Osteoblast (primary cell): Measurements from ENCODE around the gene CFAP54. TPM values are rescaled to one million over a fixed set of nuclear protein-coding genes. Genes with fewer than 3 reads are reported as not detected.
A peak's percentile ranks its signal among the peaks of the same experiment; 100 is the strongest.

Experiments used
- DNase-seq: peaks from one replicate; pipeline ENCODE4 v3.0.0; 2011; ENCODE audit warnings: low spot score, mixed read lengths; ENCODE audit not compliant: insufficient read length; ENCODE audit errors: missing footprints
- H2AFZ ChIP-seq: 2 replicates; pipeline ENCODE4 v1.6.0; 2011; ENCODE audit warnings: mild to moderate bottlenecking, low read length
- H3K27ac ChIP-seq: 2 replicates; pipeline ENCODE4 v1.5.1; 2011; ENCODE audit warnings: mild to moderate bottlenecking, low read depth, low read length, moderate library complexity
- H3K27me3 ChIP-seq: 2 replicates; pipeline ENCODE4 v1.6.0; 2012; ENCODE audit warnings: mild to moderate bottlenecking, control low read depth, inconsistent platforms, low read length, moderate library complexity; ENCODE audit not compliant: insufficient read depth
- H3K36me3 ChIP-seq: 2 replicates; pipeline ENCODE4 v1.5.1; 2011; ENCODE audit warnings: mild to moderate bottlenecking, low read length, control low read depth, moderate library complexity; ENCODE audit not compliant: insufficient read depth
- H3K4me1 ChIP-seq: 2 replicates; pipeline ENCODE4 v1.5.1; 2011; ENCODE audit warnings: mild to moderate bottlenecking, low read length, control low read depth, moderate library complexity; ENCODE audit not compliant: insufficient read depth
- H3K4me2 ChIP-seq: 2 replicates; pipeline ENCODE4 v1.6.0; 2011; ENCODE audit warnings: mild to moderate bottlenecking, low read length; ENCODE audit not compliant: insufficient read depth
- H3K4me3 ChIP-seq: fragments of 200-600 bp; sonication (generic); 3 replicates; pipeline ENCODE4 v1.5.1; 2012; ENCODE audit warnings: mild to moderate bottlenecking, low read length, inconsistent platforms; ENCODE audit not compliant: insufficient read depth
- H3K79me2 ChIP-seq: 2 replicates; pipeline ENCODE4 v1.6.0; 2012; ENCODE audit warnings: mild to moderate bottlenecking, low read length, control low read depth, inconsistent platforms; ENCODE audit not compliant: insufficient read depth
- H3K9me3 ChIP-seq: 2 replicates; pipeline ENCODE4 v1.5.1; 2011; ENCODE audit warnings: low read depth, low read length, control low read depth
- H4K20me1 ChIP-seq: 2 replicates; pipeline ENCODE4 v1.6.0; 2012; ENCODE audit warnings: mild to moderate bottlenecking, low read length, control low read depth; ENCODE audit not compliant: insufficient read depth
- CTCF ChIP-seq: IDR thresholded peaks from 2 replicates; pipeline ENCODE4 v1.5.1; 2011; ENCODE audit warnings: mild to moderate bottlenecking, low read depth, low read length, moderate library complexity; ENCODE audit errors: extremely low read depth
- total RNA-seq: library from RNA; depleted of rRNA; stranded (reverse); fragments of >200 nt; gene quantifications from 2 replicates; pipeline ENCODE4 v1.2.3, GENCODE V29; 2012

CFAP54 gene
- total RNA-seq, 1 donor, result 2.2 TPM

- H3K9me3 ChIP-seq, result no peaks in the 10 kb centered on the region
- no peaks in the 10 kb centered on the region for H3K4me1 ChIP-seq
- H3K36me3 ChIP-seq, result no peaks in the 10 kb centered on the region
- H3K4me3 ChIP-seq, result no peak overlapping the region
- H3K79me2 ChIP-seq, result no peaks in the 10 kb centered on the region
- DNase-seq, result no peak
- no peak overlapping the region for H2AFZ ChIP-seq
- H3K27ac ChIP-seq, result no peak overlapping the region
- H3K27me3 ChIP-seq, result no peaks in the 10 kb centered on the region
- no peaks in the 10 kb centered on the region for H4K20me1 ChIP-seq
- no peak for TF ChIP-seq CTCF
- H3K4me2 ChIP-seq, result no peak overlapping the region
Observed at GRCh38 chr12:96606644-96607043, 117.3 kb downstream of the CFAP54 start.

GRCh38 chr12:96617178-96617577 lies 127.8 kb downstream of the CFAP54 start:
- no peak overlapping the region for H3K27ac ChIP-seq
- DNase-seq, result no peak
- no peaks in the 10 kb centered on the region for H3K27me3 ChIP-seq
- peak; percentile 17 for TF ChIP-seq CTCF
- no peaks in the 10 kb centered on the region for H3K9me3 ChIP-seq
- H3K4me1 ChIP-seq, result no peaks in the 10 kb centered on the region
- H4K20me1 ChIP-seq, result no peaks in the 10 kb centered on the region
- no peak overlapping the region for H2AFZ ChIP-seq
- no peaks in the 10 kb centered on the region for H3K79me2 ChIP-seq
- H3K4me2 ChIP-seq, result no peak overlapping the region
- H3K4me3 ChIP-seq, result no peak overlapping the region
- no peaks in the 10 kb centered on the region for H3K36me3 ChIP-seq

GRCh38 chr12:96623155-96623554 lies 133.8 kb downstream of the CFAP54 start:
- Histone ChIP-seq H3K4me3 (no peak overlapping the region), H3K4me1 (no peaks in the 10 kb centered on the region), H3K4me2 (no peak overlapping the region), H3K27me3 (no peaks in the 10 kb centered on the region), H3K9me3 (no peaks in the 10 kb centered on the region), H3K79me2 (no peaks in the 10 kb centered on the region), H3K27ac (no peak overlapping the region), H3K36me3 (no peaks in the 10 kb centered on the region), H4K20me1 (no peaks in the 10 kb centered on the region), H2AFZ (no peak overlapping the region)
- DNase-seq, result no peak
- no peak for TF ChIP-seq CTCF

GRCh38 chr12:96623656-96624217 lies 134.4 kb downstream of the CFAP54 start:
- DNase-seq, result no peak
- H3K27me3 ChIP-seq, result no peaks in the 10 kb centered on the region
- H3K79me2 ChIP-seq, result no peaks in the 10 kb centered on the region
- no peak overlapping the region for H3K27ac ChIP-seq
- no peak overlapping the region for H3K4me2 ChIP-seq
- H3K4me3 ChIP-seq, result no peak overlapping the region
- no peaks in the 10 kb centered on the region for H3K36me3 ChIP-seq
- no peaks in the 10 kb centered on the region for H3K9me3 ChIP-seq
- H4K20me1 ChIP-seq, result no peaks in the 10 kb centered on the region
- H2AFZ ChIP-seq, result no peak overlapping the region
- TF ChIP-seq CTCF, result no peak
- H3K4me1 ChIP-seq, result no peaks in the 10 kb centered on the region
